Subcutaneous abdominal adipose tissue (tissue), 5 donors: ENCODE results near the gene SPRY4.
A peak's percentile ranks its signal among the peaks of the same experiment; 100 is the strongest.

Experiments
- H3K27ac ChIP-seq: one replicate; pipeline ENCODE4 v1.7.0; 2013; ENCODE audit warnings: low read depth, mild to moderate bottlenecking, inconsistent platforms, low read length, moderate library complexity
- H3K27me3 ChIP-seq, 5 donors: one replicate each; pipeline ENCODE4 v1.7.0; 2013; ENCODE audit warnings: low read length in 5 of 5, inconsistent platforms in 1 of 5; ENCODE audit not compliant: control insufficient read depth in 5 of 5, insufficient read depth in 4 of 5
- H3K36me3 ChIP-seq, 5 donors: one replicate each; pipeline ENCODE4 v1.7.0; 2013; ENCODE audit warnings: low read length in 5 of 5; ENCODE audit not compliant: control insufficient read depth in 5 of 5, insufficient read depth in 5 of 5
- H3K4me1 ChIP-seq, 5 donors: one replicate each; pipeline ENCODE4 v1.7.0; 2013; ENCODE audit warnings: low read length in 5 of 5, mild to moderate bottlenecking in 3 of 5, moderate library complexity in 1 of 5; ENCODE audit not compliant: control insufficient read depth in 5 of 5, insufficient read depth in 5 of 5
- H3K4me3 ChIP-seq, 5 donors: one replicate each; pipeline ENCODE4 v1.7.0; 2013; ENCODE audit warnings: low read length in 5 of 5, low read depth in 1 of 5
- H3K9ac ChIP-seq, 5 donors: one replicate each; pipeline ENCODE4 v1.7.0; 2013; ENCODE audit warnings: low read length in 5 of 5, mild to moderate bottlenecking in 4 of 5, moderate library complexity in 3 of 5
- H3K9me3 ChIP-seq, 5 donors: one replicate each; pipeline ENCODE4 v1.7.0; 2013; ENCODE audit warnings: low read length in 5 of 5; ENCODE audit not compliant: control insufficient read depth in 5 of 5
- donor health status: healthy.
- donor health status: healthy.
- donor health status: healthy.
- donor health status: healthy.
- donor health status: healthy.

Gene SPRY4

GRCh38 chr5:142324136-142324870 lies 518 bp downstream of the SPRY4 start:
- H3K27ac ChIP-seq = peak overlapping the region; percentile 97
- H3K9ac ChIP-seq = peak overlapping the region; percentile 77 to 98 (median 93)
- peaks cover 0 to 6% (median 0%) of the 10 kb centered on the region in 5 donors for H3K27me3 ChIP-seq
- peak overlapping the region; percentile 78 to 92 (median 91) for H3K4me3 ChIP-seq
- peaks cover 20 to 73% (median 71%) of the 10 kb centered on the region in 5 donors for H3K4me1 ChIP-seq
- H3K9me3 ChIP-seq = no peaks in the 10 kb centered on the region
- H3K36me3 ChIP-seq = no peaks in the 10 kb centered on the region

- H3K36me3 ChIP-seq = no peaks in the 10 kb centered on the region
- peaks cover 0 to 6% (median 0%) of the 10 kb centered on the region in 5 donors for H3K27me3 ChIP-seq
- H3K27ac ChIP-seq = peak overlapping the region; percentile 97
- peak overlapping the region; percentile 77 to 98 (median 93) for H3K9ac ChIP-seq
- peak overlapping the region; percentile 78 to 92 (median 91) for H3K4me3 ChIP-seq
- no peaks in the 10 kb centered on the region for H3K9me3 ChIP-seq
- H3K4me1 ChIP-seq = peaks cover 23 to 80% (median 78%) of the 10 kb centered on the region in 5 donors
These were observed 1.2 kb downstream of the SPRY4 start for GRCh38 chr5:142323480-142324135.

DNA sequence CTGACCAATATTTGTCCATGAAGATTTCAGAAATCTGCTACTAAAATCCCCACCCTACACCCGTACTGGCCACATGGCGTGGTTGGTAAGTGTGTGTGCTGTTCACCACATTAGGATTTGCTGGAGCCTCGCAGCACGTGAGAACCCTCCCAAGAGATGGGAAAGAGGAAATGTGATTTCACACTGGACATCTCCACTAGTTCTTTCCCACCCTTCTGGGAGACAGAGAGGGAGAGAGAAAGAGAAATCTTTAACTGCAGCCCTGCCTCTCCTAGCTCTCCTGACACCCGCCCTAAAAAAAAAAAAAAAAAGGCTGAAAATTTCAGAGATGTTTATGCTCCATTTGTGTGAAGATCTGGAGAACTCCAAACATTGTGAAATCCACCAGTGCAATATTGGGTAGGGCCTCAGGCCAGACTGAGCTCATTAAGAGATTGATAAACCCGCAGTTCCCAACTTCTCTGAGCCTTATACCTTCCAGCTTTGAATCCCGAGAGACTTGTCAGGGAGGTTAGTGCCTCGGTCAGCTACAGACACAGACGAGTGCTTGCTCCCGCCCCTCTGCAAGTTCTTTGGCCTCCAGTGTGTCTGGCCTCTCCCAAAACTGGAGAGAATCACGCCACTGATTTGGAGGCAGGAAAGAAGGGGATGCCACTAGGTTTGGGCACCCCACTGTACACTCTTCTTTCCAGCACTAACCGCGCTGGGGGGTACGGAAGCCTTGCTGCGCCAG lies 1.9 kb downstream of the SPRY4 start:
- H3K27ac ChIP-seq = peak overlapping the region; percentile 97
- H3K4me3 ChIP-seq = peak overlapping the region; percentile 78 to 92 (median 91)
- H3K36me3 ChIP-seq = no peaks in the 10 kb centered on the region
- no peaks in the 10 kb centered on the region for H3K9me3 ChIP-seq
- H3K27me3 ChIP-seq = peaks cover 0 to 6% (median 0%) of the 10 kb centered on the region in 5 donors
- H3K9ac ChIP-seq = peak overlapping the region; percentile 67 to 98 (median 87)
- H3K4me1 ChIP-seq = peaks cover 23 to 87% (median 83%) of the 10 kb centered on the region in 5 donors

DNA sequence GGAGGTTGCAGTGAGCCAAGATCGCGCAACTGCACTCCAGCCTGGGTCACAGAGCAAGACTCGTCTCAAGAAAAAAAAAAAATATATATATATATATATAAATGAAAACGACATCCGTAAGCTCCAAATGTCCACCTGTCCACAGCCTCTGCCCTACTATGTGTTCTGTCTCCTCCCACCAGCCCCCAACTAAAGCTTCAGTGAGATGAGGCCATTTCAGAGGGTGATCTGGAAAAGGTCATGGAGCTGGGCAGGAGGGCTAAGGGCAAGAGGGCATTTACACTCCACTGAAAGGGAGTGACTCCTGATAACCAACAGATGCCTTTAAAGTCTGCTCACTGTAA lies 2.4 kb downstream of the SPRY4 start:
- Histone ChIP-seq H3K27me3 (peaks cover 0 to 6% (median 0%) of the 10 kb centered on the region in 5 donors), H3K27ac (peak overlapping the region; percentile 97), H3K4me1 (peaks cover 27 to 93% (median 89%) of the 10 kb centered on the region in 5 donors), H3K4me3 (peak overlapping the region; percentile 78 to 92 (median 91)), H3K9me3 (no peaks in the 10 kb centered on the region), H3K9ac (peak overlapping the region in 1 of 5 donors; percentile 1), H3K36me3 (no peaks in the 10 kb centered on the region)

- peaks cover 0 to 6% (median 0%) of the 10 kb centered on the region in 5 donors for H3K27me3 ChIP-seq
- H3K4me1 ChIP-seq = peaks cover 31 to 98% (median 96%) of the 10 kb centered on the region in 5 donors
- peak overlapping the region; percentile 82 for H3K27ac ChIP-seq
- H3K4me3 ChIP-seq = peak overlapping the region; percentile 52 to 91 (median 70)
- no peaks in the 10 kb centered on the region for H3K36me3 ChIP-seq
- no peaks in the 10 kb centered on the region for H3K9me3 ChIP-seq
- H3K9ac ChIP-seq = peak overlapping the region in 4 of 5 donors; percentile 21 to 70 (median 45)
These were observed 3.8 kb downstream of the SPRY4 start for GRCh38 chr5:142320851-142321560.

- H3K4me3 ChIP-seq = peak overlapping the region; percentile 52 to 91 (median 70)
- peaks cover 0 to 6% (median 0%) of the 10 kb centered on the region in 5 donors for H3K27me3 ChIP-seq
- H3K27ac ChIP-seq = peak overlapping the region; percentile 82
- no peaks in the 10 kb centered on the region for H3K9me3 ChIP-seq
- H3K4me1 ChIP-seq = peaks cover 35 to 98% (median 96%) of the 10 kb centered on the region in 5 donors
- no peaks in the 10 kb centered on the region for H3K36me3 ChIP-seq
- H3K9ac ChIP-seq = peak overlapping the region in 3 of 5 donors; percentile 21 to 70 (median 64)
These were observed 4.4 kb downstream of the SPRY4 start for GRCh38 chr5:142320430-142320738.

- H3K27me3 ChIP-seq = peaks cover 0 to 6% (median 0%) of the 10 kb centered on the region in 5 donors
- peak overlapping the region; percentile 82 for H3K27ac ChIP-seq
- peaks cover 36 to 98% (median 96%) of the 10 kb centered on the region in 5 donors for H3K4me1 ChIP-seq
- peak overlapping the region in 4 of 5 donors; percentile 54 to 91 (median 74) for H3K4me3 ChIP-seq
- peaks cover 0 to under 1% (median 0%) of the 10 kb centered on the region in 5 donors for H3K36me3 ChIP-seq
- H3K9ac ChIP-seq = peak overlapping the region in 4 of 5 donors; percentile 21 to 70 (median 66)
- H3K9me3 ChIP-seq = no peaks in the 10 kb centered on the region
These were observed 5.0 kb downstream of the SPRY4 start for GRCh38 chr5:142319560-142320429.

- Histone ChIP-seq H3K27me3 (peaks cover 0 to 6% (median 0%) of the 10 kb centered on the region in 5 donors), H3K4me1 (peaks cover 35 to 99% (median 97%) of the 10 kb centered on the region in 5 donors), H3K9ac (peak overlapping the region in 4 of 5 donors; percentile 0 to 68 (median 44)), H3K4me3 (peak overlapping the region in 4 of 5 donors; percentile 31 to 91 (median 64)), H3K36me3 (peaks cover 0 to 7% (median 6%) of the 10 kb centered on the region in 5 donors), H3K27ac (peak overlapping the region; percentile 82), H3K9me3 (no peaks in the 10 kb centered on the region)
These were observed 5.7 kb downstream of the SPRY4 start for GRCh38 chr5:142319105-142319504.
